HUDEP-2 (cell line): ENCODE data around the gene HDGFL3.
"Not testable (repeated sequence)": the region's sequence is repeated elsewhere in the genome, so short reads cannot be mapped to it uniquely, and the experiment has no call there.

Experiments
- DNase-seq, 76 experiments: peaks; one replicate each; lab custom pipeline; 2025; ENCODE audit not compliant: unreplicated experiment in 76 of 76; lab: John Stamatoyannopoulos, UW

Gene HDGFL3

GRCh38 chr15:83106994-83107840 is 100.4 kb downstream of the HDGFL3 start, which contains the start of gene TM6SF1:
Gene TM6SF1 (plus strand): TSS chr15:83107645. CDS start chr15:83107681, 36 bp downstream.
- DNase-seq: peak in 21 of 76 experiments; percentile 7 to 37 (median 21)

GRCh38 chr15:83105440-83105839 is 102.2 kb downstream of the HDGFL3 start:
- no peak for DNase-seq

- no peak for DNase-seq
Measured at GRCh38 chr15:83104141-83104540, 103.5 kb downstream of the HDGFL3 start.

- no peak for DNase-seq
Measured at GRCh38 chr15:83102346-83102745, 105.3 kb downstream of the HDGFL3 start.

GRCh38 chr15:83100097-83100646 is 107.5 kb downstream of the HDGFL3 start:
- no peak for DNase-seq

GRCh38 chr15:83099290-83099689 is 108.3 kb downstream of the HDGFL3 start:
- no peak for DNase-seq

GRCh38 chr15:83098079-83098478 is 109.5 kb downstream of the HDGFL3 start:
- no peak for DNase-seq

GRCh38 chr15:83094583-83094982 is 113.0 kb downstream of the HDGFL3 start:
- no peak for DNase-seq

- DNase-seq: peak in 74 of 76 experiments; percentile 11 to 92 (median 74)
Measured at GRCh38 chr15:83092309-83092976, 115.2 kb downstream of the HDGFL3 start.

- peak in 3 of 76 experiments; percentile 27 to 43 (median 38) for DNase-seq
Measured at GRCh38 chr15:83091965-83092308, 115.7 kb downstream of the HDGFL3 start.

GRCh38 chr15:83090465-83090864 is 117.2 kb downstream of the HDGFL3 start:
- DNase-seq: no peak

- no peak for DNase-seq
Measured at GRCh38 chr15:83088876-83089275, 118.7 kb downstream of the HDGFL3 start.

GRCh38 chr15:83087576-83087975 is 120.0 kb downstream of the HDGFL3 start:
- no peak for DNase-seq

- DNase-seq: not testable (repeated sequence)
Measured at GRCh38 chr15:83085864-83086552, 121.6 kb downstream of the HDGFL3 start.

- DNase-seq: not testable (repeated sequence)
Measured at GRCh38 chr15:83085461-83085860, 122.2 kb downstream of the HDGFL3 start.

GRCh38 chr15:83082730-83083386 is 124.8 kb downstream of the HDGFL3 start:
- DNase-seq: peak in 1 of 76 experiments; percentile 28

GRCh38 chr15:83081256-83082014 is 126.2 kb downstream of the HDGFL3 start:
- DNase-seq: no peak

GRCh38 chr15:83078712-83079111 is 128.9 kb downstream of the HDGFL3 start:
- DNase-seq: no peak
